ENCODE results near the gene TRIM24. TPM values are rescaled to one million over a fixed set of nuclear protein-coding genes. Genes with fewer than 3 reads are reported as not detected.

TRIM24 gene
- total RNA-seq, 4 donors from 2014 or later: 12.1 to 26.9 (median 19.6) TPM

- in situ Hi-C loops (cut with MboI; ENCODE audit: low pct_ligation_motif_present in 1 of 4, low pct_unique_long_range_greater_than_20kb in 1 of 4, low sequenced_read_pairs in 3 of 4) (loop anchor here in 1 of 4 donors (25.0 kb wide), 1 partner anchor 106 kb away; no protein-coding TSS in a partner anchor), intact Hi-C loops (cut with DNase I; ENCODE audit: low total_unique reads) (no loop called here)
- Histone ChIP-seq H3K27ac (no peak overlapping the region), H3K4me3 (no peak overlapping the region), H3K9me3 (no peaks in the 10 kb centered on the region), H3K27me3 (no peaks in the 10 kb centered on the region), H3K4me1 (no peaks in the 10 kb centered on the region), H3K36me3 (no peaks in the 10 kb centered on the region)
- no peak for DNase-seq
- TF ChIP-seq EP300 (IDR thresholded peaks at IDR 0.05; ENCODE audit: low read depth) (no peak), CTCF (IDR thresholded peaks at IDR 0.05) (no peak), POLR2A (IDR thresholded peaks at IDR 0.05) (no peak), POLR2AphosphoS5 (IDR thresholded peaks at IDR 0.05) (no peak)
- 96 to 100% methylated on average over 2 to 3 of the region's 3 CpGs for WGBS, 2 donors (ENCODE audit: low coverage in 1 of 2)
Measured at GRCh38 chr7:138442822-138443221, 17.2 kb upstream of the TRIM24 start.

GRCh38 chr7:138449580-138449979, 10.5 kb upstream of the TRIM24 start:
- Histone ChIP-seq H3K27me3 (no peaks in the 10 kb centered on the region), H3K4me1 (no peaks in the 10 kb centered on the region), H3K4me3 (no peak overlapping the region), H3K27ac (no peak overlapping the region), H3K36me3 (no peaks in the 10 kb centered on the region), H3K9me3 (no peaks in the 10 kb centered on the region)
- intact Hi-C loops (cut with DNase I; ENCODE audit: low total_unique reads): no loop called here
- 50 to 76% methylated on average over 4 to 6 of the region's 6 CpGs for WGBS, 2 donors (ENCODE audit: low coverage in 1 of 2)
- DNase-seq: no peak
- TF ChIP-seq POLR2AphosphoS5 (IDR thresholded peaks at IDR 0.05) (no peak), EP300 (IDR thresholded peaks at IDR 0.05; ENCODE audit: low read depth) (no peak), CTCF (IDR thresholded peaks at IDR 0.05) (peak in 1 of 5 experiments; percentile 17)
- in situ Hi-C loops (cut with MboI; ENCODE audit: low pct_ligation_motif_present in 1 of 4, low pct_unique_long_range_greater_than_20kb in 1 of 4, low sequenced_read_pairs in 3 of 4): loop anchor here in 1 of 4 donors (25.0 kb wide), 1 partner anchor 112 kb away; no protein-coding TSS in a partner anchor

- WGBS, 2 donors (ENCODE audit: low coverage in 1 of 2): 67 to 80% methylated on average over 1 to 3 of the region's 3 CpGs
- intact Hi-C loops (cut with DNase I; ENCODE audit: low total_unique reads) (no loop called here), in situ Hi-C loops (cut with MboI; ENCODE audit: low pct_ligation_motif_present in 1 of 4, low pct_unique_long_range_greater_than_20kb in 1 of 4, low sequenced_read_pairs in 3 of 4) (no loop called here)
Measured at GRCh38 chr7:138455609-138456008, 4.5 kb upstream of the TRIM24 start.

GRCh38 chr7:138456220-138456619, 3.8 kb upstream of the TRIM24 start:
- intact Hi-C loops (cut with DNase I; ENCODE audit: low total_unique reads): no loop called here
- no peaks in the 10 kb centered on the region for H3K36me3 ChIP-seq
- no peak for TF ChIP-seq EP300 (IDR thresholded peaks at IDR 0.05; ENCODE audit: low read depth)
- no peak for TF ChIP-seq POLR2A (IDR thresholded peaks at IDR 0.05)
- TF ChIP-seq POLR2AphosphoS5 (IDR thresholded peaks at IDR 0.05): no peak
- no peak for TF ChIP-seq CTCF (IDR thresholded peaks at IDR 0.05)
- DNase-seq: no peak
- H3K4me3 ChIP-seq: no peak overlapping the region
- H3K27me3 ChIP-seq: no peaks in the 10 kb centered on the region
- H3K9me3 ChIP-seq: no peaks in the 10 kb centered on the region
- 85 to 94% methylated on average over 3 to 4 of the region's 4 CpGs for WGBS, 2 donors (ENCODE audit: low coverage in 1 of 2)
- in situ Hi-C loops (cut with MboI; ENCODE audit: low pct_ligation_motif_present in 1 of 4, low pct_unique_long_range_greater_than_20kb in 1 of 4, low sequenced_read_pairs in 3 of 4): no loop called here
- H3K4me1 ChIP-seq: peaks cover 0 to 3% (median 0%) of the 10 kb centered on the region in 4 donors
- H3K27ac ChIP-seq: no peak overlapping the region

More at GRCh38 chr7:138455609-138456008, 4.5 kb upstream of the TRIM24 start:
- no peak for TF ChIP-seq EP300 (IDR thresholded peaks at IDR 0.05; ENCODE audit: low read depth)
- no peaks in the 10 kb centered on the region for H3K36me3 ChIP-seq
- H3K4me3 ChIP-seq: no peak overlapping the region
- no peak for DNase-seq
- H3K4me1 ChIP-seq: peaks cover 0 to 3% (median 0%) of the 10 kb centered on the region in 4 donors
- no peak overlapping the region for H3K27ac ChIP-seq
- no peaks in the 10 kb centered on the region for H3K9me3 ChIP-seq
- H3K27me3 ChIP-seq: no peaks in the 10 kb centered on the region
